ENCODE results near the gene DXO. TPM values are rescaled to one million over a fixed set of nuclear protein-coding genes. Genes with fewer than 3 reads are reported as not detected.

DXO gene
- total and polyA plus RNA-seq, 4 donors = 4.5 to 11.0 (median 9.3) TPM

DNA sequence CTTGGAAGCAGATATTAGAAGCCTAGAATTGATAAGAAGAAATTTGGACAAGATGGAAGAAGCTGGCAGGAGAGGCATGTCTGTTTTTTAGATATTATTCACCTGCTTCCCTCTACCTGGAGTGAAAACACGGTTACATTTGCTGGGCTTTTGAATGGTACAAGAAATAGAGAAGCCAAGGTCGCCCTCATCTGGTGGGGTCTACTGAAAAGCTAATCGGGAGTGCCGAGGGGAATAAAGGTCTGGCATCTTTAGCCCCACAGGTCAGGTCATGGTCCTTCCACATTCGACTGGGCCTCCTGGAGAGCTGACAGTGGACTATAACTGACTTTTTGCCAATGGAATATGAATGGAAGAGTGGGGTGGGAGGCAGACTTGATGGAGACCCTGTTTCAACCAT is 49.0 kb downstream of the DXO start:
- no peaks in the 10 kb centered on the region for H3K9me3 ChIP-seq (ENCODE audit: control insufficient read depth in 4 of 4, low read length in 3 of 4)
- H3K4me3 ChIP-seq (ENCODE audit: low read depth in 1 of 3, low read length in 3 of 3) = no peak overlapping the region
- no peak overlapping the region for H3K9ac ChIP-seq (ENCODE audit: low read depth in 1 of 2, low read length in 2 of 2)
- peaks cover 0 to 11% (median 5%) of the 10 kb centered on the region in 4 donors for H3K4me1 ChIP-seq (ENCODE audit: control insufficient read depth in 4 of 4, insufficient read depth in 4 of 4, low read length in 3 of 4)
- H3K36me3 ChIP-seq (ENCODE audit: control insufficient read depth in 4 of 4, insufficient read depth in 3 of 4, low read depth in 1 of 4, low read length in 3 of 4) = no peaks in the 10 kb centered on the region
- no peaks in the 10 kb centered on the region for H3K27me3 ChIP-seq (ENCODE audit: control insufficient read depth in 4 of 4, insufficient read depth in 4 of 4, low read length in 3 of 4)
- WGBS = 9% methylated on average over 5 of the region's 5 CpGs
- TF ChIP-seq TAF1 (conservative IDR thresholded peaks at IDR 0.05) = no peak
- TF ChIP-seq RAD21 (IDR thresholded peaks at IDR 0.05) = peak; percentile 72
- TF ChIP-seq HNF4A (conservative IDR thresholded peaks at IDR 0.05) = peak; percentile 22 to 35
- TF ChIP-seq HNF4G (IDR thresholded peaks at IDR 0.05) = no peak
- TF ChIP-seq GABPA (IDR thresholded peaks at IDR 0.05 in 1 of 2, conservative IDR thresholded peaks at IDR 0.05 in 1 of 2) = no peak
- TF ChIP-seq, protein P1, sequence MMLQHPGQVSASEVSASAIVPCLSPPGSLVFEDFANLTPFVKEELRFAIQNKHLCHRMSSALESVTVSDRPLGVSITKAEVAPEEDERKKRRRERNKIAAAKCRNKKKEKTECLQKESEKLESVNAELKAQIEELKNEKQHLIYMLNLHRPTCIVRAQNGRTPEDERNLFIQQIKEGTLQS (IDR thresholded peaks at IDR 0.05) = no peak
- no peak for TF ChIP-seq FOXA2 (IDR thresholded peaks at IDR 0.05)
- TF ChIP-seq RXRA (IDR thresholded peaks at IDR 0.05) = peak in 1 of 2 donors; percentile 34
- TF ChIP-seq, protein P2, sequence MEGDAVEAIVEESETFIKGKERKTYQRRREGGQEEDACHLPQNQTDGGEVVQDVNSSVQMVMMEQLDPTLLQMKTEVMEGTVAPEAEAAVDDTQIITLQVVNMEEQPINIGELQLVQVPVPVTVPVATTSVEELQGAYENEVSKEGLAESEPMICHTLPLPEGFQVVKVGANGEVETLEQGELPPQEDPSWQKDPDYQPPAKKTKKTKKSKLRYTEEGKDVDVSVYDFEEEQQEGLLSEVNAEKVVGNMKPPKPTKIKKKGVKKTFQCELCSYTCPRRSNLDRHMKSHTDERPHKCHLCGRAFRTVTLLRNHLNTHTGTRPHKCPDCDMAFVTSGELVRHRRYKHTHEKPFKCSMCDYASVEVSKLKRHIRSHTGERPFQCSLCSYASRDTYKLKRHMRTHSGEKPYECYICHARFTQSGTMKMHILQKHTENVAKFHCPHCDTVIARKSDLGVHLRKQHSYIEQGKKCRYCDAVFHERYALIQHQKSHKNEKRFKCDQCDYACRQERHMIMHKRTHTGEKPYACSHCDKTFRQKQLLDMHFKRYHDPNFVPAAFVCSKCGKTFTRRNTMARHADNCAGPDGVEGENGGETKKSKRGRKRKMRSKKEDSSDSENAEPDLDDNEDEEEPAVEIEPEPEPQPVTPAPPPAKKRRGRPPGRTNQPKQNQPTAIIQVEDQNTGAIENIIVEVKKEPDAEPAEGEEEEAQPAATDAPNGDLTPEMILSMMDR (IDR thresholded peaks at IDR 0.05; ENCODE audit: low read depth, low read length, missing input control) = peak; percentile 33
- TF ChIP-seq JUND (IDR thresholded peaks at IDR 0.05) = no peak
- H3K27ac ChIP-seq (ENCODE audit: low read depth in 1 of 2, low read length in 2 of 2) = no peak overlapping the region
- DNase-seq (ENCODE audit: low spot score) = no peak

GRCh38 chr6:31920811-31921210 is 51.1 kb downstream of the DXO start:
- no peak overlapping the region for H3K27ac ChIP-seq (ENCODE audit: low read depth in 1 of 2, low read length in 2 of 2)
- no peaks in the 10 kb centered on the region for H3K9me3 ChIP-seq (ENCODE audit: control insufficient read depth in 4 of 4, low read length in 3 of 4)
- 82% methylated on average over 2 of the region's 2 CpGs for WGBS
- H3K36me3 ChIP-seq (ENCODE audit: control insufficient read depth in 4 of 4, insufficient read depth in 3 of 4, low read depth in 1 of 4, low read length in 3 of 4) = no peaks in the 10 kb centered on the region
- no peaks in the 10 kb centered on the region for H3K27me3 ChIP-seq (ENCODE audit: control insufficient read depth in 4 of 4, insufficient read depth in 4 of 4, low read length in 3 of 4)
- TF ChIP-seq FOXA1 (IDR thresholded peaks at IDR 0.05) (no peak), EGR1 (IDR thresholded peaks at IDR 0.05; ENCODE audit: low read depth in 2 of 2) (no peak), HNF4A (conservative IDR thresholded peaks at IDR 0.05) (no peak), FOXA2 (IDR thresholded peaks at IDR 0.05) (no peak), YY1 (IDR thresholded peaks at IDR 0.05) (no peak), JUND (IDR thresholded peaks at IDR 0.05) (no peak), RXRA (IDR thresholded peaks at IDR 0.05) (no peak), RAD21 (IDR thresholded peaks at IDR 0.05) (no peak), SP1 (IDR thresholded peaks at IDR 0.05) (no peak), GABPA (IDR thresholded peaks at IDR 0.05 in 1 of 2, conservative IDR thresholded peaks at IDR 0.05 in 1 of 2) (no peak), NR2F2 (IDR thresholded peaks at IDR 0.05) (no peak), TAF1 (conservative IDR thresholded peaks at IDR 0.05) (no peak), HNF4G (IDR thresholded peaks at IDR 0.05) (no peak)
- TF ChIP-seq, protein P2 (IDR thresholded peaks at IDR 0.05; ENCODE audit: low read depth, low read length, missing input control) = no peak
- TF ChIP-seq, protein P1 (IDR thresholded peaks at IDR 0.05) = no peak
- TF ChIP-seq, protein P3, sequence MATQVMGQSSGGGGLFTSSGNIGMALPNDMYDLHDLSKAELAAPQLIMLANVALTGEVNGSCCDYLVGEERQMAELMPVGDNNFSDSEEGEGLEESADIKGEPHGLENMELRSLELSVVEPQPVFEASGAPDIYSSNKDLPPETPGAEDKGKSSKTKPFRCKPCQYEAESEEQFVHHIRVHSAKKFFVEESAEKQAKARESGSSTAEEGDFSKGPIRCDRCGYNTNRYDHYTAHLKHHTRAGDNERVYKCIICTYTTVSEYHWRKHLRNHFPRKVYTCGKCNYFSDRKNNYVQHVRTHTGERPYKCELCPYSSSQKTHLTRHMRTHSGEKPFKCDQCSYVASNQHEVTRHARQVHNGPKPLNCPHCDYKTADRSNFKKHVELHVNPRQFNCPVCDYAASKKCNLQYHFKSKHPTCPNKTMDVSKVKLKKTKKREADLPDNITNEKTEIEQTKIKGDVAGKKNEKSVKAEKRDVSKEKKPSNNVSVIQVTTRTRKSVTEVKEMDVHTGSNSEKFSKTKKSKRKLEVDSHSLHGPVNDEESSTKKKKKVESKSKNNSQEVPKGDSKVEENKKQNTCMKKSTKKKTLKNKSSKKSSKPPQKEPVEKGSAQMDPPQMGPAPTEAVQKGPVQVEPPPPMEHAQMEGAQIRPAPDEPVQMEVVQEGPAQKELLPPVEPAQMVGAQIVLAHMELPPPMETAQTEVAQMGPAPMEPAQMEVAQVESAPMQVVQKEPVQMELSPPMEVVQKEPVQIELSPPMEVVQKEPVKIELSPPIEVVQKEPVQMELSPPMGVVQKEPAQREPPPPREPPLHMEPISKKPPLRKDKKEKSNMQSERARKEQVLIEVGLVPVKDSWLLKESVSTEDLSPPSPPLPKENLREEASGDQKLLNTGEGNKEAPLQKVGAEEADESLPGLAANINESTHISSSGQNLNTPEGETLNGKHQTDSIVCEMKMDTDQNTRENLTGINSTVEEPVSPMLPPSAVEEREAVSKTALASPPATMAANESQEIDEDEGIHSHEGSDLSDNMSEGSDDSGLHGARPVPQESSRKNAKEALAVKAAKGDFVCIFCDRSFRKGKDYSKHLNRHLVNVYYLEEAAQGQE (IDR thresholded peaks at IDR 0.05) = no peak
- TF ChIP-seq, protein P4, sequence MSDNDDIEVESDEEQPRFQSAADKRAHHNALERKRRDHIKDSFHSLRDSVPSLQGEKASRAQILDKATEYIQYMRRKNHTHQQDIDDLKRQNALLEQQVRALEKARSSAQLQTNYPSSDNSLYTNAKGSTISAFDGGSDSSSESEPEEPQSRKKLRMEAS (IDR thresholded peaks at IDR 0.05) = no peak
- TF ChIP-seq, protein P5, sequence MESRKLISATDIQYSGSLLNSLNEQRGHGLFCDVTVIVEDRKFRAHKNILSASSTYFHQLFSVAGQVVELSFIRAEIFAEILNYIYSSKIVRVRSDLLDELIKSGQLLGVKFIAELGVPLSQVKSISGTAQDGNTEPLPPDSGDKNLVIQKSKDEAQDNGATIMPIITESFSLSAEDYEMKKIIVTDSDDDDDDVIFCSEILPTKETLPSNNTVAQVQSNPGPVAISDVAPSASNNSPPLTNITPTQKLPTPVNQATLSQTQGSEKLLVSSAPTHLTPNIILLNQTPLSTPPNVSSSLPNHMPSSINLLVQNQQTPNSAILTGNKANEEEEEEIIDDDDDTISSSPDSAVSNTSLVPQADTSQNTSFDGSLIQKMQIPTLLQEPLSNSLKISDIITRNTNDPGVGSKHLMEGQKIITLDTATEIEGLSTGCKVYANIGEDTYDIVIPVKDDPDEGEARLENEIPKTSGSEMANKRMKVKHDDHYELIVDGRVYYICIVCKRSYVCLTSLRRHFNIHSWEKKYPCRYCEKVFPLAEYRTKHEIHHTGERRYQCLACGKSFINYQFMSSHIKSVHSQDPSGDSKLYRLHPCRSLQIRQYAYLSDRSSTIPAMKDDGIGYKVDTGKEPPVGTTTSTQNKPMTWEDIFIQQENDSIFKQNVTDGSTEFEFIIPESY (IDR thresholded peaks at IDR 0.05) = no peak
- peaks cover 0 to 3% (median 0%) of the 10 kb centered on the region in 4 donors for H3K4me1 ChIP-seq (ENCODE audit: control insufficient read depth in 4 of 4, insufficient read depth in 4 of 4, low read length in 3 of 4)
- H3K4me3 ChIP-seq (ENCODE audit: low read depth in 1 of 3, low read length in 3 of 3) = no peak overlapping the region
- H3K9ac ChIP-seq (ENCODE audit: low read depth in 1 of 2, low read length in 2 of 2) = no peak overlapping the region
- no peak for DNase-seq (ENCODE audit: low spot score)
